Karpas-422 (cell line): ENCODE measurements around the gene THSD4. TPM values are rescaled to one million over a fixed set of nuclear protein-coding genes. Genes with fewer than 3 reads are reported as not detected.

Source experiments
- DNase-seq: peaks from one replicate; pipeline ENCODE4 v3.0.0-alpha.2; 2015
- H2AFZ ChIP-seq: fragments of 200-600 bp; sonication (generic); 2 replicates; pipeline ENCODE4 v1.6.1; 2014; ENCODE audit warnings: antibody characterized with exemption, low read length, mixed read lengths
- H3K27ac ChIP-seq: fragments of 200-600 bp; sonication (generic); 2 replicates; pipeline ENCODE4 v1.5.1; 2014; ENCODE audit warnings: mild to moderate bottlenecking, low read length, moderate library complexity
- H3K27me3 ChIP-seq: fragments of 200-600 bp; sonication (generic); 2 replicates; pipeline ENCODE4 v1.6.1; 2014; ENCODE audit warnings: low read length, mixed read lengths
- H3K36me3 ChIP-seq: fragments of 200-600 bp; sonication (generic); 2 replicates; pipeline ENCODE4 v1.6.1; 2014; ENCODE audit warnings: low read length, mixed read lengths; ENCODE audit not compliant: insufficient read depth
- H3K4me1 ChIP-seq: fragments of 200-600 bp; sonication (generic); 2 replicates; pipeline ENCODE4 v1.6.1; 2014; ENCODE audit warnings: mild to moderate bottlenecking, low read length, mixed read lengths
- H3K4me2 ChIP-seq: fragments of 200-600 bp; sonication (generic); 2 replicates; pipeline ENCODE4 v1.6.1; 2014; ENCODE audit warnings: low read length, low read depth, mild to moderate bottlenecking; ENCODE audit not compliant: poor library complexity, severe bottlenecking
- H3K4me3 ChIP-seq: fragments of 200-600 bp; sonication (generic); 2 replicates; pipeline ENCODE4 v1.5.1; 2014; ENCODE audit warnings: mild to moderate bottlenecking, antibody characterized with exemption, low read length, mixed read lengths
- H3K79me2 ChIP-seq: fragments of 200-600 bp; sonication (generic); 2 replicates; pipeline ENCODE4 v1.6.1; 2014; ENCODE audit warnings: mild to moderate bottlenecking, low read length, mixed read lengths
- H3K9ac ChIP-seq: fragments of 200-600 bp; sonication (generic); 2 replicates; pipeline ENCODE4 v1.6.0; 2014; ENCODE audit warnings: low read length
- H3K9me2 ChIP-seq: fragments of 200-600 bp; sonication (generic), shearing (Covaris generic); replicated peaks from 2 replicates; pipeline ENCODE4 v1.6.0; 2014; ENCODE audit warnings: mild to moderate bottlenecking, low read length, moderate library complexity; ENCODE audit not compliant: insufficient read depth
- H3K9me3 ChIP-seq: fragments of 300-700, 200-600 bp; sonication (generic); 2 replicates; pipeline ENCODE4 v1.6.1; 2014; ENCODE audit warnings: low read length, mixed read lengths
- H4K20me1 ChIP-seq: fragments of 200-600 bp; sonication (generic); 2 replicates; pipeline ENCODE4 v1.6.1; 2014; ENCODE audit warnings: mild to moderate bottlenecking, antibody characterized with exemption, low read length, low read depth; ENCODE audit not compliant: insufficient read depth
- total RNA-seq: library from RNA; depleted of rRNA; stranded (reverse); fragments of >200 nt; shearing (Covaris generic); gene quantifications from 2 replicates; pipeline ENCODE4 v1.2.3, GENCODE V29; 2014; ENCODE audit warnings: low replicate concordance

THSD4 gene
- total RNA-seq, 1 experiment from 2014 or later, result 0.11 TPM

- Histone ChIP-seq H3K27me3 (no peaks in the 10 kb centered on the region), H3K27ac (no peak overlapping the region), H4K20me1 (no peaks in the 10 kb centered on the region), H3K4me3 (no peak overlapping the region), H3K79me2 (no peaks in the 10 kb centered on the region), H3K36me3 (no peaks in the 10 kb centered on the region), H3K4me1 (peaks cover 12% of the 10 kb centered on the region), H3K9me2 (no peaks in the 10 kb centered on the region), H2AFZ (no peak overlapping the region), H3K9me3 (no peaks in the 10 kb centered on the region), H3K4me2 (no peak overlapping the region), H3K9ac (no peak overlapping the region)
- DNase-seq, result no peak
Observed at GRCh38 chr15:71735385-71735757, 620.1 kb downstream of the THSD4 start.

GRCh38 chr15:71736286-71736947, 621.1 kb downstream of the THSD4 start:
- Histone ChIP-seq H3K36me3 (no peaks in the 10 kb centered on the region), H3K9me3 (no peaks in the 10 kb centered on the region), H4K20me1 (no peaks in the 10 kb centered on the region), H2AFZ (no peak overlapping the region), H3K79me2 (no peaks in the 10 kb centered on the region), H3K4me3 (no peak overlapping the region), H3K4me1 (peaks cover 12% of the 10 kb centered on the region), H3K27ac (no peak overlapping the region), H3K9ac (no peak overlapping the region), H3K27me3 (no peaks in the 10 kb centered on the region), H3K9me2 (no peaks in the 10 kb centered on the region), H3K4me2 (no peak overlapping the region)
- DNase-seq, result no peak

- H3K79me2 ChIP-seq, result no peaks in the 10 kb centered on the region
- no peaks in the 10 kb centered on the region for H3K9me3 ChIP-seq
- H3K4me1 ChIP-seq, result peaks cover 12% of the 10 kb centered on the region
- no peak overlapping the region for H3K27ac ChIP-seq
- no peaks in the 10 kb centered on the region for H4K20me1 ChIP-seq
- no peak overlapping the region for H3K4me2 ChIP-seq
- H3K9me2 ChIP-seq, result no peaks in the 10 kb centered on the region
- no peaks in the 10 kb centered on the region for H3K27me3 ChIP-seq
- no peak for DNase-seq
- H2AFZ ChIP-seq, result no peak overlapping the region
- no peak overlapping the region for H3K4me3 ChIP-seq
- no peaks in the 10 kb centered on the region for H3K36me3 ChIP-seq
- H3K9ac ChIP-seq, result no peak overlapping the region
Observed at GRCh38 chr15:71737761-71738160, 622.5 kb downstream of the THSD4 start.

GRCh38 chr15:71739355-71739754, 624.1 kb downstream of the THSD4 start:
- H3K36me3 ChIP-seq, result no peaks in the 10 kb centered on the region
- H4K20me1 ChIP-seq, result no peaks in the 10 kb centered on the region
- no peak overlapping the region for H3K9ac ChIP-seq
- H3K27me3 ChIP-seq, result no peaks in the 10 kb centered on the region
- H3K9me2 ChIP-seq, result no peaks in the 10 kb centered on the region
- no peak overlapping the region for H3K27ac ChIP-seq
- no peak overlapping the region for H3K4me3 ChIP-seq
- no peak for DNase-seq
- peaks cover 12% of the 10 kb centered on the region for H3K4me1 ChIP-seq
- H3K4me2 ChIP-seq, result no peak overlapping the region
- H3K9me3 ChIP-seq, result no peaks in the 10 kb centered on the region
- no peak overlapping the region for H2AFZ ChIP-seq
- no peaks in the 10 kb centered on the region for H3K79me2 ChIP-seq

GRCh38 chr15:71742964-71743363, 627.7 kb downstream of the THSD4 start:
- Histone ChIP-seq H3K36me3 (no peaks in the 10 kb centered on the region), H3K27me3 (no peaks in the 10 kb centered on the region), H3K4me3 (no peak overlapping the region), H3K9me2 (no peaks in the 10 kb centered on the region), H2AFZ (no peak overlapping the region), H4K20me1 (no peaks in the 10 kb centered on the region), H3K4me2 (no peak overlapping the region), H3K79me2 (no peaks in the 10 kb centered on the region), H3K27ac (no peak overlapping the region), H3K4me1 (no peaks in the 10 kb centered on the region), H3K9ac (no peak overlapping the region), H3K9me3 (no peaks in the 10 kb centered on the region)
- DNase-seq, result no peak

GRCh38 chr15:71743861-71744382, 628.7 kb downstream of the THSD4 start:
- Histone ChIP-seq H3K9me3 (no peaks in the 10 kb centered on the region), H2AFZ (no peak overlapping the region), H3K79me2 (no peaks in the 10 kb centered on the region), H3K4me1 (no peaks in the 10 kb centered on the region), H3K36me3 (no peaks in the 10 kb centered on the region), H4K20me1 (no peaks in the 10 kb centered on the region), H3K4me3 (no peak overlapping the region), H3K27me3 (no peaks in the 10 kb centered on the region), H3K27ac (no peak overlapping the region), H3K4me2 (no peak overlapping the region), H3K9me2 (no peaks in the 10 kb centered on the region), H3K9ac (no peak overlapping the region)
- DNase-seq, result peak; percentile 86

- no peaks in the 10 kb centered on the region for H3K79me2 ChIP-seq
- H3K9ac ChIP-seq, result no peak overlapping the region
- no peaks in the 10 kb centered on the region for H3K27me3 ChIP-seq
- no peak overlapping the region for H2AFZ ChIP-seq
- H3K4me3 ChIP-seq, result no peak overlapping the region
- H3K9me3 ChIP-seq, result no peaks in the 10 kb centered on the region
- no peaks in the 10 kb centered on the region for H3K36me3 ChIP-seq
- DNase-seq, result no peak
- H3K27ac ChIP-seq, result no peak overlapping the region
- H3K4me1 ChIP-seq, result no peaks in the 10 kb centered on the region
- no peaks in the 10 kb centered on the region for H4K20me1 ChIP-seq
- no peak overlapping the region for H3K4me2 ChIP-seq
- H3K9me2 ChIP-seq, result no peaks in the 10 kb centered on the region
Observed at GRCh38 chr15:71746719-71747118, 631.4 kb downstream of the THSD4 start.

- Histone ChIP-seq H3K4me3 (no peak overlapping the region), H3K9me2 (no peaks in the 10 kb centered on the region), H3K27me3 (no peaks in the 10 kb centered on the region), H3K4me2 (no peak overlapping the region), H3K9me3 (no peaks in the 10 kb centered on the region), H3K4me1 (no peaks in the 10 kb centered on the region), H3K36me3 (no peaks in the 10 kb centered on the region), H3K79me2 (no peaks in the 10 kb centered on the region), H3K27ac (no peak overlapping the region), H3K9ac (no peak overlapping the region), H2AFZ (no peak overlapping the region), H4K20me1 (no peaks in the 10 kb centered on the region)
- no peak for DNase-seq
Observed at GRCh38 chr15:71747128-71748083, 632.1 kb downstream of the THSD4 start.
